ENCODE measurements around the gene TCF7L2. TPM values are rescaled to one million over a fixed set of nuclear protein-coding genes. Genes with fewer than 3 reads are reported as not detected.

TCF7L2 gene
- total and polyA plus RNA-seq, 4 donors = 9.1 to 32.3 (median 21.4) TPM

DNA sequence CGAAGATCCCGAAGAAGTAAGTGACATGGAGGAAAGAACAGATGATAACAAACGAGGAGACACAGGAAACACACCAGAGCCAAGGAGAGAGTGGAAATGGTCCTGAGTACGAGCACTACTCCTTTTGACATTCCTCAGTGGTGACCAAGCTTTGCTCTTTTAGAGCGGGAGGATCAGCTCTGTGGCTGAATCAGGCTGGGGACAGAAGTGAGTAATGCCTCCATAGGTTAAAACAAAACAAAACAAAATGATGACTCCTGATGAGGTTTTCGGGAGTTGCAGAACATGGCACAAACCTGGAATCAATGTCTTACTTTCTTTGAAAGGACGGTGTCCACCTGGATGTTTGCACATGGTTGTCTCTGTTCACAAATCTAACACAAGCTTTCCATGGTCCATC, 30.3 kb upstream of the TCF7L2 start:
- DNase-seq (no peak), ATAC-seq (ENCODE audit: insufficient read depth, low FRiP score) (no peak)
- H3K27me3 ChIP-seq (ENCODE audit: control insufficient read depth in 3 of 3, insufficient read depth in 3 of 3, low read length in 2 of 3) = no peaks in the 10 kb centered on the region
- no peak overlapping the region for H3K27ac ChIP-seq (ENCODE audit: low read depth in 1 of 2, low read length in 1 of 2)
- H3K36me3 ChIP-seq (ENCODE audit: control insufficient read depth in 4 of 4, insufficient read depth in 4 of 4, low read length in 4 of 4) = no peaks in the 10 kb centered on the region
- H3K9ac ChIP-seq (ENCODE audit: insufficient read depth in 1 of 2, low read length in 2 of 2) = no peak overlapping the region
- H3K4me3 ChIP-seq = no peak overlapping the region
- TF ChIP-seq, protein P1, sequence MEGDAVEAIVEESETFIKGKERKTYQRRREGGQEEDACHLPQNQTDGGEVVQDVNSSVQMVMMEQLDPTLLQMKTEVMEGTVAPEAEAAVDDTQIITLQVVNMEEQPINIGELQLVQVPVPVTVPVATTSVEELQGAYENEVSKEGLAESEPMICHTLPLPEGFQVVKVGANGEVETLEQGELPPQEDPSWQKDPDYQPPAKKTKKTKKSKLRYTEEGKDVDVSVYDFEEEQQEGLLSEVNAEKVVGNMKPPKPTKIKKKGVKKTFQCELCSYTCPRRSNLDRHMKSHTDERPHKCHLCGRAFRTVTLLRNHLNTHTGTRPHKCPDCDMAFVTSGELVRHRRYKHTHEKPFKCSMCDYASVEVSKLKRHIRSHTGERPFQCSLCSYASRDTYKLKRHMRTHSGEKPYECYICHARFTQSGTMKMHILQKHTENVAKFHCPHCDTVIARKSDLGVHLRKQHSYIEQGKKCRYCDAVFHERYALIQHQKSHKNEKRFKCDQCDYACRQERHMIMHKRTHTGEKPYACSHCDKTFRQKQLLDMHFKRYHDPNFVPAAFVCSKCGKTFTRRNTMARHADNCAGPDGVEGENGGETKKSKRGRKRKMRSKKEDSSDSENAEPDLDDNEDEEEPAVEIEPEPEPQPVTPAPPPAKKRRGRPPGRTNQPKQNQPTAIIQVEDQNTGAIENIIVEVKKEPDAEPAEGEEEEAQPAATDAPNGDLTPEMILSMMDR (IDR thresholded peaks at IDR 0.05; ENCODE audit: control extremely low read depth, extremely low read depth) = no peak
- peaks cover 0 to 11% (median 0%) of the 10 kb centered on the region in 5 donors for H3K4me1 ChIP-seq (ENCODE audit: control insufficient read depth in 5 of 5, insufficient read depth in 5 of 5, low read length in 5 of 5)
- WGBS, 2 donors = 85 to 94% methylated on average over 7 of the region's 7 CpGs
- no peaks in the 10 kb centered on the region for H3K9me3 ChIP-seq (ENCODE audit: control insufficient read depth in 4 of 4, insufficient read depth in 3 of 4, low read length in 3 of 4)

DNA sequence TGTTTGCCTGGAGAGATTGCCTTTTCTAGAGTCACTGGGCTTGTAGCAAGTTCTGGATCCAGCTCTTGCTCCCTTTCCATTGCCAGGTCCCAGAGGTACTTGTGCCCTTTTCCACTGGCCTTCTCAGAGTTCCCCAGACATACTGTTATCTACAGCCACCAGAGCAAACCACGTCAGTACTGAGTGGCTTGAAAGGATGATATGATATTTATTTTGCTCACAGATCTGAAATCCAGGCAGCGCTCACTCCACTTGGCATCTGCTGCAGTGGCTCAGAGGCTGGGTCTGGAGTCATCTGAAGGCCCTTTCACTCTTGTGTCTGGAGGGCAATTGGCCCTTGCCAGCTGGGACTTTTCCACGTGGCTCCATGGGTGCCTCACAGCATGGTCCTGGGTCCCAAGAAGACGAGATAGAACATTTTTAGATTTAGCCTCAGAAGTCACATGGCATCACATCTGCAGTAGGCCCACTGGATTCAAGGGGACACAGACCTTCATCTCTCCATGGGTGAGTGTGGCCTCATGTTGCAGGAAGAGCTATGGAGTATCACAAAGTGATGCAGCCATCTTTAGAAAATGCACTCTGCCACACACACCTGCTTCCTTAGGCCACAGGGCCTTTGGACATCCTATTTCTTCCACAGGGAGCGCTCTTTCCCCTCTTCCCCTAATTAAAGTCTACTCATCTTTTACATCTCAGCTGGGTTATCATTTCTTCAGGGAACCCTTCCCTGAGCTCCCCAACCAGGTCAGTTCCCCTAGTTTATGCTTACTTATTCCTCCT, 22.9 kb upstream of the TCF7L2 start:
- H3K36me3 ChIP-seq (ENCODE audit: control insufficient read depth in 4 of 4, insufficient read depth in 4 of 4, low read length in 4 of 4) = no peaks in the 10 kb centered on the region
- no peak overlapping the region for H3K9ac ChIP-seq (ENCODE audit: insufficient read depth in 1 of 2, low read length in 2 of 2)
- no peaks in the 10 kb centered on the region for H3K27me3 ChIP-seq (ENCODE audit: control insufficient read depth in 3 of 3, insufficient read depth in 3 of 3, low read length in 2 of 3)
- DNase-seq (no peak), ATAC-seq (ENCODE audit: insufficient read depth, low FRiP score) (no peak)
- TF ChIP-seq, protein P1 (IDR thresholded peaks at IDR 0.05; ENCODE audit: control extremely low read depth, extremely low read depth) = no peak
- WGBS, 2 donors = 94 to 97% methylated on average over 5 of the region's 5 CpGs
- H3K4me3 ChIP-seq = no peak overlapping the region
- H3K27ac ChIP-seq (ENCODE audit: low read depth in 1 of 2, low read length in 1 of 2) = no peak overlapping the region
- H3K4me1 ChIP-seq (ENCODE audit: control insufficient read depth in 5 of 5, insufficient read depth in 5 of 5, low read length in 5 of 5) = no peaks in the 10 kb centered on the region
- H3K9me3 ChIP-seq (ENCODE audit: control insufficient read depth in 4 of 4, insufficient read depth in 3 of 4, low read length in 3 of 4) = peaks cover 0 to 5% (median 3%) of the 10 kb centered on the region in 4 donors

DNA sequence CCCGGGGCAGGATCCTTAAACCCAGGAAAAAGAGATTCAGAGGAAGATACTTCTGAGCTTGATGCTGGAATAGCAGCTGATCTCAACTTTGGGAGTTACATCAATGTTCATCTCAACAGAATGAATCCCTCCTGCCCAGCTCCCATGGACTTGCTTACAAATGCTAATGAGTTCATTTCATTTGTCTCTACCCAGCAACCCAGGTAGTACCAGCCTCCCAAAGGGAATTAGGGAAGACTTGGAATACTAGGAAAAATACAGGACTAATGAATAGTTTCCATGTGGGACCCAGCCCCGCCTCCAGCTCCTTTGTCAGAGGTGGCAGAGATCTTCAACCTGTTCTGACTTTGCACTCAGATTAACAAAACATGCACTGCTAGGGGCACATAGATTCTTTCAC, 22.1 kb upstream of the TCF7L2 start:
- no peak for ATAC-seq (ENCODE audit: insufficient read depth, low FRiP score)
- Histone ChIP-seq H3K27me3 (ENCODE audit: control insufficient read depth in 3 of 3, insufficient read depth in 3 of 3, low read length in 2 of 3) (no peaks in the 10 kb centered on the region), H3K9ac (ENCODE audit: insufficient read depth in 1 of 2, low read length in 2 of 2) (no peak overlapping the region), H3K9me3 (ENCODE audit: control insufficient read depth in 4 of 4, insufficient read depth in 3 of 4, low read length in 3 of 4) (peaks cover 0 to 5% (median 3%) of the 10 kb centered on the region in 4 donors), H3K4me1 (ENCODE audit: control insufficient read depth in 5 of 5, insufficient read depth in 5 of 5, low read length in 5 of 5) (no peaks in the 10 kb centered on the region), H3K27ac (ENCODE audit: low read depth in 1 of 2, low read length in 1 of 2) (no peak overlapping the region), H3K4me3 (no peak overlapping the region), H3K36me3 (ENCODE audit: control insufficient read depth in 4 of 4, insufficient read depth in 4 of 4, low read length in 4 of 4) (no peaks in the 10 kb centered on the region)
- no peak for DNase-seq
- TF ChIP-seq, protein P1 (IDR thresholded peaks at IDR 0.05; ENCODE audit: control extremely low read depth, extremely low read depth) = no peak
- 80 to 91% methylated on average over 2 of the region's 2 CpGs for WGBS, 2 donors
